ENCODE measurements around the gene SCGB1A1.

The SCGB1A1 gene

DNA sequence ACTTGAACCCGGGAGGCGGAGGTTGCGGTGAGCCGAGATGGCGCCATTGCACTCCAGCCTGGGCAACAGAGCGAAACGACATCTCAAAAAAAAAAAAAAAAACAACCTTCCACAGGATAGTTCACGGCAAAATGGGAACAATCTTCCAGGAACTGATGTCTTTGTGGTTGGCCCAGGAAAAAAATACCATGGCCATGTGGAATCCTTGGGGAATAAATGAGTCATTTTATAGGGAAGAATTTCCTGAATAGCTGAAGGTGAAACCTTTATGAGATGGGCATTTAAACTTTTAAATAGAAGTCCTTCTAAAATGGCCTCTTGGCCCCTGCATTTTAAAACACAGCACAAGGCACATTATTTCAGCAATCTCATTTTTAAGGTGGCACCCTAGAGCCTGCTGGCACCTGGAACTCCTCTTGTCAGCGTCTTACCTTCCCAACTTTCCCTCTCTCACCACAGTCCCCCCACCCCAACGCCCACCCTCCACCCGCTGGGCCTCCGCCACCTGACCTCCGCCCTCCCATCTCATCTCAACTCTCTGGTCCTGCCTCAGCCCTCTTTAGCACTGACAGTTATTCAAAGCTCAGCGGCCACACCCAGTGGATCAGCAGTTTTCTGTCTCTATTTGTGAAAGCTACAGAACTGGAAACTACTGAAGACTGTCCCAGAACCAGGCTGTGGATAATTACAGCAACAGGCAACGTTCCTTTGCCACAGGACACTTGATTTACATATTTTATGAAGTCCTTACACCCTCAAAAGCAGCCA lies 43.1 kb downstream of the SCGB1A1 start:
- ChIA-PET POLR2A (no interaction called here), CTCF (interaction anchor here (1.1 to 1.8 kb wide), 2 partner anchors 17 to 81 kb away, joined by 3 to 5 read pairs; no protein-coding TSS in a partner anchor)
- H3K36me3 ChIP-seq (ENCODE audit: control insufficient read depth in 4 of 4, insufficient read depth in 4 of 4, low read length in 3 of 4), result no peaks in the 10 kb centered on the region
- H3K27ac ChIP-seq (ENCODE audit: insufficient read depth in 1 of 2, low read depth in 1 of 2, low read length in 2 of 2, poor library complexity in 1 of 2, severe bottlenecking in 2 of 2), result peak overlapping the region in 1 of 2 experiments; percentile 47
- WGBS (ENCODE audit: insufficient coverage), result 91% methylated on average over 4 of the region's 15 CpGs
- peaks cover 0 to 6% (median 4%) of the 10 kb centered on the region in 4 experiments for H3K4me1 ChIP-seq (ENCODE audit: control extremely low read depth in 1 of 4, control insufficient read depth in 4 of 4, insufficient read depth in 4 of 4, low read length in 3 of 4)
- no peak for DNase-seq
- no peaks in the 10 kb centered on the region for H3K9me3 ChIP-seq (ENCODE audit: control extremely low read depth in 1 of 5, control insufficient read depth in 4 of 5, insufficient read depth in 2 of 5, low read depth in 1 of 5, low read length in 4 of 5)
- H3K4me3 ChIP-seq (ENCODE audit: control insufficient read depth in 1 of 7, extremely low read depth in 1 of 7, insufficient read depth in 4 of 7, low read depth in 2 of 7, low read length in 6 of 7), result no peak overlapping the region
- H3K27me3 ChIP-seq (replicated peaks in 2 of 5; ENCODE audit: control insufficient read depth in 4 of 5, insufficient read depth in 5 of 5, low read length in 4 of 5), result no peaks in the 10 kb centered on the region

DNA sequence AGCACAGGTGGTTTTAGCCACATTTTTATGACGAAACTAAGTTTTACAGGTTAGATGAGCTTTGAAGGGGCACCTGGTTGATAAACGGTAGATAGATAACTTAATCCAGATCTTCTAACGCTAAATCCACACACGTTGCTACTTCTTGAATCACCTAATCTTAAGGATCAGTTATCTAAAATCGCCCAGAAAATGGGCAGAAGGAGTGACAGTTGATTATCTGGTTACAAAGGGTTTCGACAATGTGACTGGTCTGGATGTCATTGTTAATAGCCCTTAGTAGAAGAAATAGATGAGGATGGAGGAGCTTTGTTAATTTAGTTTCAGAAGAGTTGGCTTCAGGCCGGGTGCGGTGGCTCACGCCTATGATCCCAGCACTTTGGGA lies 43.7 kb downstream of the SCGB1A1 start:
- H3K27me3 ChIP-seq (replicated peaks in 2 of 5; ENCODE audit: control insufficient read depth in 4 of 5, insufficient read depth in 5 of 5, low read length in 4 of 5), result no peaks in the 10 kb centered on the region
- no peaks in the 10 kb centered on the region for H3K36me3 ChIP-seq (ENCODE audit: control insufficient read depth in 4 of 4, insufficient read depth in 4 of 4, low read length in 3 of 4)
- no peak for DNase-seq
- H3K4me3 ChIP-seq (ENCODE audit: control insufficient read depth in 1 of 7, extremely low read depth in 1 of 7, insufficient read depth in 4 of 7, low read depth in 2 of 7, low read length in 6 of 7), result no peak overlapping the region
- CTCF ChIA-PET, result interaction anchor here (1.1 to 1.8 kb wide), 2 partner anchors 18 to 80 kb away, joined by 3 to 5 read pairs; no protein-coding TSS in a partner anchor
- no peaks in the 10 kb centered on the region for H3K9me3 ChIP-seq (ENCODE audit: control extremely low read depth in 1 of 5, control insufficient read depth in 4 of 5, insufficient read depth in 2 of 5, low read depth in 1 of 5, low read length in 4 of 5)
- POLR2A ChIA-PET, result interaction anchor here (0.6 kb wide), 1 partner anchor 27 kb away, joined by 3 read pairs; no protein-coding TSS in a partner anchor
- 93% methylated on average over 6 of the region's 9 CpGs for WGBS (ENCODE audit: insufficient coverage)
- H3K4me1 ChIP-seq (ENCODE audit: control extremely low read depth in 1 of 4, control insufficient read depth in 4 of 4, insufficient read depth in 4 of 4, low read length in 3 of 4), result peaks cover 0 to 6% (median 4%) of the 10 kb centered on the region in 4 experiments
- peak overlapping the region in 1 of 2 experiments; percentile 47 for H3K27ac ChIP-seq (ENCODE audit: insufficient read depth in 1 of 2, low read depth in 1 of 2, low read length in 2 of 2, poor library complexity in 1 of 2, severe bottlenecking in 2 of 2)

DNA sequence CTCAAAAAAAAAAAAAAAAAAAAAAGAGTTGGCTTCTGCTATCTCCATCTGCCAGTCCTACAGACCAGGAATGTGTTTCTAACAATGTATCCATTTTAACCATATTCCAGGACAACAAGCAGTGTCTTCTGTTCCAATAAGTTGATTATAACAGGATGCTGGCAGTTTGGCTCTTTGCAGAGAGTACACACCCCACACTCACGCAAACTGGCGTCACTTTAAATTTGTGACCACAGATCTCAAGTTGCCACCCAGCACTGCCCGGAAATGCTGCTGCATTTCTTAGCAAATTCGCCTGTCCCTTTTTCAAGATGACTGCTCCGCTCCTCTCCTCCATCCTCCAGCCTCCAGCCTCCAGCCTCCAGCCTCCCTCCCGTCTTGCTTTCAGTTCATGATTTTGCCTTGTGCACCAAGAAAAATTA lies 44.3 kb downstream of the SCGB1A1 start:
- H3K9me3 ChIP-seq (ENCODE audit: control extremely low read depth in 1 of 5, control insufficient read depth in 4 of 5, insufficient read depth in 2 of 5, low read depth in 1 of 5, low read length in 4 of 5), result no peaks in the 10 kb centered on the region
- WGBS (ENCODE audit: insufficient coverage), result 96% methylated on average over 6 of the region's 6 CpGs
- no peak overlapping the region for H3K27ac ChIP-seq (ENCODE audit: insufficient read depth in 1 of 2, low read depth in 1 of 2, low read length in 2 of 2, poor library complexity in 1 of 2, severe bottlenecking in 2 of 2)
- ChIA-PET CTCF (interaction anchor here (1.8 kb wide), 1 partner anchor 80 kb away, joined by 5 read pairs; no protein-coding TSS in a partner anchor), POLR2A (interaction anchor here (0.6 kb wide), 1 partner anchor 26 kb away, joined by 3 read pairs; no protein-coding TSS in a partner anchor)
- no peak overlapping the region for H3K4me3 ChIP-seq (ENCODE audit: control insufficient read depth in 1 of 7, extremely low read depth in 1 of 7, insufficient read depth in 4 of 7, low read depth in 2 of 7, low read length in 6 of 7)
- no peaks in the 10 kb centered on the region for H3K36me3 ChIP-seq (ENCODE audit: control insufficient read depth in 4 of 4, insufficient read depth in 4 of 4, low read length in 3 of 4)
- no peaks in the 10 kb centered on the region for H3K27me3 ChIP-seq (replicated peaks in 2 of 5; ENCODE audit: control insufficient read depth in 4 of 5, insufficient read depth in 5 of 5, low read length in 4 of 5)
- peak in 2 of 3 donors; percentile 15 to 37 for DNase-seq
- peaks cover 0 to 6% (median 2%) of the 10 kb centered on the region in 4 experiments for H3K4me1 ChIP-seq (ENCODE audit: control extremely low read depth in 1 of 4, control insufficient read depth in 4 of 4, insufficient read depth in 4 of 4, low read length in 3 of 4)

DNA sequence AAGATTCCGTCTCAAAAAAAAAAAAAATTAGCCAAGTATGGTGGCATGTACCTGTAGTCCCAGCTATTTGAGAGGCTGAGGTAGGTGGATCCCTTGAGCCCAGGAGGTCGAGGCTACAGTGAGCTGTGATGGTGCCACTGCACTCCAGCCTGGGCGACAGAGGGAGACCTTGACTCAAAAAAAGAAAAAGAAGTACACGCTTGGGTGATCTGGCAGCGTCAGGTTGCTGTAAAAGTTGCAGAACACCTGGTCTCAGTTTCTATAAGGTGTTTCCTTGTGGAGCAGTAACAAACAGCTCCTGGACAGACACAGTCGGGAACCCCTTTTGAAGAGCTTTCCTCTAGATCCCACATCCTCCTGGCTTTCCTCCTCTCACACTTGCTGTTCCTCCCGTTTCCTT lies 45.8 kb downstream of the SCGB1A1 start:
- 94% methylated on average over 6 of the region's 7 CpGs for WGBS (ENCODE audit: insufficient coverage)

DNA sequence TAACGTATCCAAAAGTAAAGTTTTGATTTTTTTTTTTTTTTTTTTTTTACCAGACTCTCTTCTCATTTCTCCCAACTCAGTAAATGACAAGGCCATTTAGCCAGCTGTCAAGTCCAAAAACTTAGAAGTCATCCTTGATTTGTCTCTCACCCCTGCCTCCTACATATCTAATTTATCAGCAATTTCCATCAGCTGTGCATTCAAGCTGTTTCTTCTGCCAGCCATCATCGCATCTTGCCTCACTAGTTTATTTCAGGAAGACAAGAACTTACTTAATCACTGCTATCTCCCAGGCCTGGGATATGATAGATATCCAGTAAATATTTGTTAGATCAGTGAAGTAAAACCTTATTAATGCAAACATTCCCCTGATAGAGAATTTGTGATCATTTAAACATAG lies 47.6 kb downstream of the SCGB1A1 start:
- Histone ChIP-seq H3K4me1 (ENCODE audit: control extremely low read depth in 1 of 4, control insufficient read depth in 4 of 4, insufficient read depth in 4 of 4, low read length in 3 of 4) (no peaks in the 10 kb centered on the region), H3K9me3 (ENCODE audit: control extremely low read depth in 1 of 5, control insufficient read depth in 4 of 5, insufficient read depth in 2 of 5, low read depth in 1 of 5, low read length in 4 of 5) (no peaks in the 10 kb centered on the region), H3K36me3 (ENCODE audit: control insufficient read depth in 4 of 4, insufficient read depth in 4 of 4, low read length in 3 of 4) (no peaks in the 10 kb centered on the region), H3K27me3 (replicated peaks in 2 of 5; ENCODE audit: control insufficient read depth in 4 of 5, insufficient read depth in 5 of 5, low read length in 4 of 5) (no peaks in the 10 kb centered on the region), H3K4me3 (ENCODE audit: control insufficient read depth in 1 of 7, extremely low read depth in 1 of 7, insufficient read depth in 4 of 7, low read depth in 2 of 7, low read length in 6 of 7) (no peak overlapping the region), H3K27ac (ENCODE audit: insufficient read depth in 1 of 2, low read depth in 1 of 2, low read length in 2 of 2, poor library complexity in 1 of 2, severe bottlenecking in 2 of 2) (no peak overlapping the region)
- no peak for DNase-seq
- POLR2A ChIA-PET, result interaction anchor here (1.1 kb wide), 1 partner anchor 12 kb away, joined by 3 read pairs; no protein-coding TSS in a partner anchor
- CTCF ChIA-PET, result interaction anchor here (0.7 to 1.8 kb wide), 3 partner anchors 14 to 42 kb away, joined by 4 read pairs; no protein-coding TSS in a partner anchor
- 100% methylated on average over 1 of the region's 2 CpGs for WGBS (ENCODE audit: insufficient coverage)

More for the DNA sequence above, 45.8 kb downstream of the SCGB1A1 start:
- no peaks in the 10 kb centered on the region for H3K36me3 ChIP-seq (ENCODE audit: control insufficient read depth in 4 of 4, insufficient read depth in 4 of 4, low read length in 3 of 4)
- no peak overlapping the region for H3K27ac ChIP-seq (ENCODE audit: insufficient read depth in 1 of 2, low read depth in 1 of 2, low read length in 2 of 2, poor library complexity in 1 of 2, severe bottlenecking in 2 of 2)
- no peaks in the 10 kb centered on the region for H3K4me1 ChIP-seq (ENCODE audit: control extremely low read depth in 1 of 4, control insufficient read depth in 4 of 4, insufficient read depth in 4 of 4, low read length in 3 of 4)
- CTCF ChIA-PET, result interaction anchor here (0.6 to 1.0 kb wide), 3 partner anchors 36 to 51 kb away, joined by 3 to 7 read pairs (median 3); no protein-coding TSS in a partner anchor
- no peaks in the 10 kb centered on the region for H3K9me3 ChIP-seq (ENCODE audit: control extremely low read depth in 1 of 5, control insufficient read depth in 4 of 5, insufficient read depth in 2 of 5, low read depth in 1 of 5, low read length in 4 of 5)
- no peaks in the 10 kb centered on the region for H3K27me3 ChIP-seq (replicated peaks in 2 of 5; ENCODE audit: control insufficient read depth in 4 of 5, insufficient read depth in 5 of 5, low read length in 4 of 5)
- no peak overlapping the region for H3K4me3 ChIP-seq (ENCODE audit: control insufficient read depth in 1 of 7, extremely low read depth in 1 of 7, insufficient read depth in 4 of 7, low read depth in 2 of 7, low read length in 6 of 7)
- POLR2A ChIA-PET, result interaction anchor here (0.6 kb wide), 1 partner anchor 14 kb away, joined by 3 read pairs; no protein-coding TSS in a partner anchor
- no peak for DNase-seq

DNA sequence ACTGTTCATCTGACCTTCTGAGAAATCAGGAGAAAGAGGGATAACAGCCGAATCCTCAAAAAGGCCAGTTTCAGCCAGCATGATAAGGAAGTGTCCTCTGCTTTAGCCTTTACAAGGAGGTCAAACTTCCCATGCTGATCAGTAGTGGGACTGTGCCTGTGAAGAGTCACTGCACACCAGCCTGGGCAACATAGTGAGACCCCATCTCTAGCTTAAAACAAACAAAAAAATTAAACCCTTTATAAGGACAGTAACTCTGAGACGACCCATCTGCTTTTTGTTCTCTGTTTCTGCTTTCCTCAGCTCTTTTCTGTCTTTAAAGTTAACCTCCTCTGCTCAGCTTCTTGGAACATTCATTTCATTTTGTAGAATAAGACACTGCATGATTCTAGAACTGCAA lies 49.7 kb downstream of the SCGB1A1 start:
- no peak for DNase-seq
- ChIA-PET POLR2A (interaction anchor here (0.6 kb wide), 1 partner anchor 19 kb away, joined by 3 read pairs; no protein-coding TSS in a partner anchor), CTCF (interaction anchor here (1.6 kb wide), 1 partner anchor 11 kb away, joined by 5 read pairs; no protein-coding TSS in a partner anchor)
- Histone ChIP-seq H3K36me3 (ENCODE audit: control insufficient read depth in 4 of 4, insufficient read depth in 4 of 4, low read length in 3 of 4) (no peaks in the 10 kb centered on the region), H3K4me3 (ENCODE audit: control insufficient read depth in 1 of 7, extremely low read depth in 1 of 7, insufficient read depth in 4 of 7, low read depth in 2 of 7, low read length in 6 of 7) (no peak overlapping the region), H3K27me3 (replicated peaks in 2 of 5; ENCODE audit: control insufficient read depth in 4 of 5, insufficient read depth in 5 of 5, low read length in 4 of 5) (no peaks in the 10 kb centered on the region), H3K27ac (ENCODE audit: insufficient read depth in 1 of 2, low read depth in 1 of 2, low read length in 2 of 2, poor library complexity in 1 of 2, severe bottlenecking in 2 of 2) (no peak overlapping the region), H3K4me1 (ENCODE audit: control extremely low read depth in 1 of 4, control insufficient read depth in 4 of 4, insufficient read depth in 4 of 4, low read length in 3 of 4) (peaks cover 0 to 3% (median 0%) of the 10 kb centered on the region in 4 experiments), H3K9me3 (ENCODE audit: control extremely low read depth in 1 of 5, control insufficient read depth in 4 of 5, insufficient read depth in 2 of 5, low read depth in 1 of 5, low read length in 4 of 5) (no peaks in the 10 kb centered on the region)
- WGBS (ENCODE audit: insufficient coverage), result 80% methylated on average over 1 of the region's 2 CpGs

DNA sequence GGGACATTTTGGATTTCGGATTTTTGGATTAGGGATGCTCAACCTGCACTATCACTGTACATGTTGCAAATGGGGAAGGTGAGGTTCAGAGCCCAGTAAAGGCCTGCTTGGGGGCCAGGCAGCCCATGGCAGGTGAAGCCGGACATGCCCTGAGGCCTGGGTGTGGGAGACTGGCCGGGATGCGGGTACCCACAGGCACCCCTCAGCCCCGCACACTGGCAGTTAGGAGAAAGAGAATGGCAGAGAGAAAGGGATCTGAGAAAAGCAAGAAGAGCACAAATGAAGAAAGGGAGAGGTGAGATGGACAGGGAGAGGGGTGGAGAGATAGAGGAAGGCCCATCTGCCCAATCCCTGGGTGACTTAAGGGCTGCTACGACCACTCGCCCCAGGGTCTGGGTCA lies 52.8 kb downstream of the SCGB1A1 start:
- DNase-seq, result no peak
- ChIA-PET CTCF (no interaction called here), POLR2A (no interaction called here)
- Histone ChIP-seq H3K4me1 (ENCODE audit: control extremely low read depth in 1 of 4, control insufficient read depth in 4 of 4, insufficient read depth in 4 of 4, low read length in 3 of 4) (peaks cover 0 to 3% (median 0%) of the 10 kb centered on the region in 4 experiments), H3K36me3 (ENCODE audit: control insufficient read depth in 4 of 4, insufficient read depth in 4 of 4, low read length in 3 of 4) (no peaks in the 10 kb centered on the region), H3K27me3 (replicated peaks in 2 of 5; ENCODE audit: control insufficient read depth in 4 of 5, insufficient read depth in 5 of 5, low read length in 4 of 5) (no peaks in the 10 kb centered on the region), H3K9me3 (ENCODE audit: control extremely low read depth in 1 of 5, control insufficient read depth in 4 of 5, insufficient read depth in 2 of 5, low read depth in 1 of 5, low read length in 4 of 5) (no peaks in the 10 kb centered on the region), H3K4me3 (ENCODE audit: control insufficient read depth in 1 of 7, extremely low read depth in 1 of 7, insufficient read depth in 4 of 7, low read depth in 2 of 7, low read length in 6 of 7) (no peak overlapping the region), H3K27ac (ENCODE audit: insufficient read depth in 1 of 2, low read depth in 1 of 2, low read length in 2 of 2, poor library complexity in 1 of 2, severe bottlenecking in 2 of 2) (no peak overlapping the region)
- 95% methylated on average over 4 of the region's 7 CpGs for WGBS (ENCODE audit: insufficient coverage)

All from common myeloid progenitor, CD34-positive (primary cell).